GM06990 (cell line): Measurements from ENCODE around the gene TSPOAP1.

Source experiments
- DNase-seq: peaks from one replicate; pipeline ENCODE4 v3.0.0-alpha.2; 2011; ENCODE audit not compliant: insufficient read length; ENCODE audit errors: extremely low read depth
- H3K27me3 ChIP-seq: replicated peaks from 2 replicates; pipeline ENCODE4 v1.6.0; 2011; ENCODE audit warnings: low read length; ENCODE audit not compliant: control insufficient read depth, insufficient read depth
- H3K36me3 ChIP-seq: 2 replicates; pipeline ENCODE4 v1.5.1; 2011; ENCODE audit warnings: low read length; ENCODE audit not compliant: control insufficient read depth, insufficient read depth
- H3K4me3 ChIP-seq: replicated peaks from 2 replicates; pipeline ENCODE4 v1.5.1; 2011; ENCODE audit warnings: low read depth, mild to moderate bottlenecking, control low read depth, low read length
- CTCF ChIP-seq: IDR thresholded peaks from 2 replicates; pipeline ENCODE4 v1.5.1; 2011; ENCODE audit warnings: low read length, control low read depth, mild to moderate bottlenecking, inconsistent platforms; ENCODE audit not compliant: insufficient read depth, poor library complexity, severe bottlenecking

The TSPOAP1 gene

GRCh38 chr17:58364270-58364942, 35.8 kb upstream of the TSPOAP1 start:
- no peaks in the 10 kb centered on the region for H3K36me3 ChIP-seq
- no peaks in the 10 kb centered on the region for H3K27me3 ChIP-seq
- no peak for TF ChIP-seq CTCF
- H3K4me3 ChIP-seq = no peak overlapping the region
- DNase-seq = no peak

GRCh38 chr17:58363457-58364185, 35.0 kb upstream of the TSPOAP1 start:
- Histone ChIP-seq H3K27me3 (no peaks in the 10 kb centered on the region), H3K4me3 (no peak overlapping the region), H3K36me3 (no peaks in the 10 kb centered on the region)
- no peak for TF ChIP-seq CTCF
- DNase-seq = no peak

- DNase-seq = no peak
- Histone ChIP-seq H3K27me3 (no peaks in the 10 kb centered on the region), H3K4me3 (no peak overlapping the region), H3K36me3 (no peaks in the 10 kb centered on the region)
- TF ChIP-seq CTCF = no peak
These were observed 33.9 kb upstream of the TSPOAP1 start for GRCh38 chr17:58362368-58363014.

GRCh38 chr17:58360296-58361063, 31.9 kb upstream of the TSPOAP1 start:
- Histone ChIP-seq H3K27me3 (no peaks in the 10 kb centered on the region), H3K36me3 (no peaks in the 10 kb centered on the region), H3K4me3 (no peak overlapping the region)
- DNase-seq = no peak
- no peak for TF ChIP-seq CTCF

GRCh38 chr17:58358408-58359172, 30.0 kb upstream of the TSPOAP1 start:
- Histone ChIP-seq H3K4me3 (no peak overlapping the region), H3K27me3 (no peaks in the 10 kb centered on the region), H3K36me3 (no peaks in the 10 kb centered on the region)
- no peak for DNase-seq
- no peak for TF ChIP-seq CTCF
